ENCODE results near the gene KRT26. TPM values are rescaled to one million over a fixed set of nuclear protein-coding genes. Genes with fewer than 3 reads are reported as not detected.

KRT26 gene
- total RNA-seq, 2 donors from 2014 or later, result not detected

Other genes with a start within 250 kb of the KRT26 start
- 100 to 1,000 TPM; 165 to 182 TPM for gene CCR7, start 206.7 kb downstream of the KRT26 start, total RNA-seq
- 10 to 100 TPM; 60.0 to 77.5 TPM for gene SMARCE1, start 124.4 kb downstream of the KRT26 start, total RNA-seq
- not detected for gene KRT222, start 107.0 kb downstream of the KRT26 start, total RNA-seq
- not detected for gene KRT24, start 68.4 kb downstream of the KRT26 start, total RNA-seq
- gene KRT25, start 16.9 kb downstream of the KRT26 start, total RNA-seq, result not detected
- not detected for gene KRT27, start 10.3 kb upstream of the KRT26 start, total RNA-seq
- not detected for gene KRT28, start 27.8 kb upstream of the KRT26 start, total RNA-seq
- gene KRT10, start 50.4 kb upstream of the KRT26 start, total RNA-seq, result 10 to 100 TPM; 25.2 to 28.3 TPM
- not detected for gene KRT12, start 95.0 kb upstream of the KRT26 start, total RNA-seq
- not detected for gene KRT20, start 113.0 kb upstream of the KRT26 start, total RNA-seq
- not detected for gene KRT23, start 165.4 kb upstream of the KRT26 start, total RNA-seq
- not detected for gene KRT39, start 194.7 kb upstream of the KRT26 start, total RNA-seq
- gene KRT40, start 212.1 kb upstream of the KRT26 start, total RNA-seq, result not detected
- not detected for gene KRTAP3-3, start 222.0 kb upstream of the KRT26 start, total RNA-seq
- gene KRTAP3-2, start 227.7 kb upstream of the KRT26 start, total RNA-seq, result not detected
- not detected for gene KRTAP3-1, start 236.9 kb upstream of the KRT26 start, total RNA-seq